ENCODE measurements around the gene P4HA2. TPM values are rescaled to one million over a fixed set of nuclear protein-coding genes. Genes with fewer than 3 reads are reported as not detected.

P4HA2 gene
- total RNA-seq, 1 donor from 2014 or later = 13.9 TPM

DNA sequence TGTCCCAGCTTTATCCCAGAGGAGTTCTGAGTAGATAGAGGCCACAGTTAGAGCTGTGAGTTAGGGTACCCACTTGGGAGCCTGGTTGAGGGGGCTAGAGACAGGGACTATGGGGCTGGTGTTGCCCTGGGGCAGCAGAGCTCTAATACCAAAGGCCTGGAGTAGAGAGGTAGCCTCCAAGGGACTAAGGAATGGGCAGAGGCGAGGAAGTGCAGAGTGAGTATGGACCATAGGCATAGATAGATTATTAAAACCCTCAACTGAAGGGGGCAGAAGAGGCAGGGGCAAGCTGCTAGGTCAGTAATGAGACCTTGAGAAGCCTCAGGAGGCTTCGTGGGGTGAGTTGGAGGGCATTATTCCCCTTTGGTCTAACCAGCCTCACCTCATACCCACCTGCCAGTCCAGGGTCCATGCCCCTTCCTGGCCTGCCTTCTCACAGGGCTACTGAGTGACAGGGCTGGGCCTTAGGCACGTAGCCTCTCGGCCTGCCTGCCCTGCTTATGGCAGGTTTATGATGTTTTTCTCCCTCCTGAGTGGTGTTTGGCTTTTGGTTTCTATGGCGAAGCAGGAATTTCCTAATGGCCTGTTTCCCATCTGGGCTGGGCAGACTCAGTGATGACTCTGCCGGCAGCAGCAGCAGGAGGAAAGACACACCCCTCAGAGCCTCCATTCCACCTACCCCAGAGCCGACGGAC lies 37.8 kb upstream of the P4HA2 start:
- no peak for FAIRE-seq
- DNase-seq (ENCODE audit: low spot score in 2 of 2) = no peak

DNA sequence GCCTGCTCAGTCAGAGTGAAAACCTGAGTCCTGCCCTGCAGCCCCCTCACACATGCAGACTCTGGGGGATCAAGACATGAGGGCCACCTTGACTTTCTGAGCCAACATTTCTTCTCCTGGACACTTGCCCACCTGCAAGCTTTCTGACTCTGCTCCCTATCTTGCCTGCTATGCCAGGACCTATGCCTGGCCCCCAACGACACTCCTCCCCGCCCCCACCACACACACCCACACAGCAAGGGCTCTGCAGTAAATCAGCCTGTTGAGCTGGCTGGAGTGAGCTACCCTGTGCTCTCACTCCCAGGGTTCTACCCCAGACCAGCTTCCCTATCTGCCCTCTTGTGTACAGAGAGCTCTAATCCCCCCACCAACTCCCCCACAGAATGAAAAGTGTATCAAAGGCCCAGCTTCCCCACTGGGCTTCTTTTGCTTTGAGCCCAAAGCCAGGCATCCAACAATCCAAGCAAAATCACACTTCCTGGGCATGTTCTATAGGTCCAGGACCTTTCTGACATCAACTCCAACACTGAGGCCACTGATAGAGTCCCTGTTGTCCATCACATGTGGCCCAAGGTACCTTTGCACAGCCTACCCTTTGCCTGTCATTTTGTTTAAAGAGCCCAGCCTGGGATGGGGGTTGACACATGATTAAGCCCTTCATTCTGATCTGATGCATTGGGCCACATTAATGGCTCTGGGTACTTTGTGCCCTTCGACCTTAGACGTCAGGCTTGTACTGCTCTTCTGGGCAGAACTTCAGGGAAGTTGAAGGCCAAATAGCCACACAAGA lies 37.1 kb upstream of the P4HA2 start:
- no peak for FAIRE-seq
- DNase-seq (ENCODE audit: low spot score in 2 of 2) = no peak

DNA sequence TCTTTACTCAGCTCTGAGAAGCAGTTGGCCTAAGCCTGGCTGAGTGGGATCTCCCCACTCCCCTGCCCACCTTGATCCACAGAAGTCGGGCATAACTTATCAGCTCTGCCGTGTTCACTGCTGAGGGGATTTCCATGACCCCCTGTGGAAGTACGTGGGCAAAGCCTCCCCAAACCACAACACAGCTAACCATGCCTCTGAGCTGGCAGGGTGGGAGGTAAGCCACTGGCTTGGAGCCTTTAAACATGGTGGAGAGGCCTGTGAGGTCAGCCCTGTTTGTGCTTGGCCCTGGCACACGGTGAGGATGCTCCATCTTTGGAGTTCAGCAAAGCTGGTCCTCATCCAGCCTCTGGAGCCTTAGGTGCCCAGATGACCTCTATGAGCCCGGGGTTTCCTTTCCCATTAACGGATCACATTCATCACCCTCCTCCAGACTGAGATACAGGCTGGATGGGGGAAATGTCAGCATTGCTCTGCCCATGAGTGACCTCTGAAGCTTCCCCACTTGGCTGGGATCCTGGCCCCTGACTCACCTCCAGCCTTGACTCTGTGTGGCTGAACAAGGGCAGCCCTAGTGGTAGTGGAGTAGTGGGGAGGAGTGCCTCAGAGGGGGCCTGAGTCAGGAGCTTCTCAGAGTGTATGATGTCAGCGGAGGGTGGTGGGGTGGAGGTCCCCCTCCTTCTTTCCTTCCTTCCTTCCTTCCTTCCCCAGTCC lies 36.1 kb upstream of the P4HA2 start:
- no peak for FAIRE-seq
- DNase-seq (ENCODE audit: low spot score in 2 of 2) = no peak

DNA sequence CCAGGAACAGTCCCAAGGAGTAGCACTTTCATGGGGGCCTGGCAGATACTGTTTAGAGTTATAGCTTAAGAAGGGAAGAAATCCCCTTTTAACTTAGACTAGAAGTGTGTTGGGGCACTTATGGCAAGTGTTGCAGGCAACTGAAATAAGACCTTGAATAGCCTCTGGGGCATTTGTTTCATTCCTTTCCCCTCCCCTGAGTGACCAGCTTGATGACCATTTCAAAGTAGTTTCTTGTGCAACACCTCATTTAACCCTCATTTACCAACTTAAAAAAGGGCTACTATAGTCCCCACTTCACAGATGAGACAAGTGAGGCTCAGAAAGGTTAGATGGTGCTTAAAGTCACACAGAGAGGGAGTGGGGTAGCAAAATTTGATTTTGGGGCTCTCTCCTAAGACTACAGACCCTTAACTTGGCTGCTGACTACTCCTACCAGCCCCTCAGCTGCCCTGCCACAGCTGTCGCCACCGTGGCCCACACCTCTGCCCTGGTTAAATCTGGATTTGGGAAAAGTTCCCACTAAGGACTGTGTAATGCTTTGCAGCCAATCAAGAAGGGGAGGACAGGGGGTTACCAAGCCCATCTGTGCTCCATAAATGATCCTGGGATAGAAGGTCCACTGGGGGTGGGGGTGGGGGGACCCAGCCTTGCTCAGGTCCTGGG lies 35.4 kb upstream of the P4HA2 start:
- DNase-seq (ENCODE audit: low spot score in 2 of 2) = no peak
- no peak for FAIRE-seq

DNA sequence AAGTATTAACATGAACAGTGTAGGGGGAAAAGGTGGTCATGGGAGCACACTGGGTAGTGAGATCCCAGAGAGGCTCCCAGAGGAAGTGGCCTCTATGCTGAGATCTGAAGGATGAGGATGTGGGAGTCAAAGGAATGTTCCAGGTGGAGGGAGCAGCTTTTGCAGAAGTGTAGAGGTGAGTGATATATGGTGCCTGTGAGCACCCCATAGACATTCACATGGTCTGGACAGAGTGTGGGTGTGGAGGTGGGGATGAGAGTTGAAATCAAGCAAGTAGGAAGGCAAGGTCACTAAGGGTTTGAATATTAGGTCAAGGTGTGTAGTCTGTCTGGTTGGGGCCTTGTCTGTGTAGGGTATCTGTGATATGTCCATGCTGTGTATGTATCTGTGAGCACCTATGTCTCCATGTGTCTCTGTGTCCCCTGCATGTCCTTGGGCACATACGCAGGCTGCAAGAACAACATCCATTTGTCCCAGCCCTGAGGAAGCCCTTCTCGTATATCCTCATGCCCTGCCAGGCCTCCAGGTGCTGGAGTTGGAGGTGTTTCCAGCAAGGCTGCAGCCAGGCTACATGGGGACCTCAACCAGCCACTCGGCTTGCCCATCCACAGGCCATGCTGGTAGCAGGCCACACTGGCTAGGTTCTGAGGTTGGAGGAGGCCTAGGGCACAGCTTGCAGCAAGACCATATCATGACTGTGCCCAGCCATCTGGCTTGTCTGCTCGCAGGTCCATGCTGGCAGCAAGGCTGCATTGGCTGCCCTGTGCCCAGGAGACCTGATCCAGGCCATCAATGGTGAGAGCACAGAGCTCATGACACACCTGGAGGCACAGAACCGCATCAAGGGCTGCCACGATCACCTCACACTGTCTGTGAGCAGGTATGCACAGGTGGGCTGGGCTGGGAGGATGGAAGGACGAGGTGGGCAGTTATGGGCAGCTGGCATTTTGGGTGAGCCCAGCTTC lies 34.5 kb upstream of the P4HA2 start:
- FAIRE-seq (no peak), DNase-seq (ENCODE audit: low spot score in 2 of 2) (no peak)

DNA sequence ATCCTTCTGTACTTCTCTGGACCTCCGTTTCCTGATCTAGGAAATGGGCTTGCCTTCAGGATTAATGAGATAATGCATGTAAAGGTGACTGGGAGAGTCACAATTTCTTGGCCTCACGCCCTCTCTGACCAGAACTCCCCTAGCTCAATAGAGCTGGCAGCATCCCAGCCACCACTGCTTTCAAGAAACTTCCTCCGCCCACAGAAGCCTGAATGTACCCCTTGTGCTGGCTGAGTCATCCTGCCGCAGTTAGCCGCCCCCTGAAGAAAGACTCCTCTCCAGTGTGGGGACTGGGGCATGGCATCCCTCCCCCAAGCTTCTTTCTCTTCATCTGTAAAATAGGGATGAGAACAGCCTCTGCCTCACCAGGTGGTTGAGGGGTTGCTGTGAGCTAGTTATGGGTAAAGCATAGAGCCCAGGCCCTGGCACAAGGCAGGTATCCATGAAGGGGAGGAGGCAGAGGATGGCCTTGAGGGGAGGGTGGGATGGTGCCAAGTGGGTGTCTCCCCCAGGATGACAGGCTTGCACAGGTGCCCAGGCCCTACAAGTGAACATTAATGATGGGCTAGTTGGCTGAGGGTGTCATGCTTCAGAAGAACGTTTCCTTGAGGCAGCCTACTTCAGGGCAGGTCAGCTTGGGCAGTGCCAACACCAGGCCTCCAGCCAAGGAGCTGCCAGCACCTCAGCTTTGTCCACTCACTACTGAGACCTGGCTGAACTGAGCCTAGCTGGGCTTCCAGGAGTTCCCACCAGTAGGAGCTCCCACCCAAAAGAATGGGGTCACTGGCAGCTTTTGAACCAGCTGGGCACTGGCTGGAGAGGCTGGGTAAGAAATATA lies 33.3 kb upstream of the P4HA2 start:
- no peak for FAIRE-seq
- peak; percentile 29 to 61 for DNase-seq (ENCODE audit: low spot score in 2 of 2)

DNA sequence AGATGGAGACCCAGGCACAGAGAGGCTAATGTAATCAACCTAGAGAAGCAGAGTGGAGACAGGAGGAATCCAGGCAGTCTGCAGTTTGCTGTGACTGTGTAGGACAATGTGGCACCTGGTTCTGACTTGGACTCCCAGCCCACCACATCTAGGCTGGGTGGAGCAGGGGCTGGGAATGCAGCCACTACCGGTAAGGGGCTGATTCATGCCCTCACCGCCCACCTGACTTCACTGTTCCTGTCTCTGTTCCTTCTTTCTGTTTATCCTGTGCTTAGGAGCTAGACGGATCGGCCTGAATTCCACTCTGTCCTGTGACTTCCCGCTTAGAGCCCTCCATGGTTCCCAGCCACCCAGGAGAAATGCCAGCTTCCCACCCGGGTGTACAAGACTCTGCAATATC lies 32.4 kb upstream of the P4HA2 start:
- no peak for FAIRE-seq
- DNase-seq (ENCODE audit: low spot score in 2 of 2) = no peak

DNA sequence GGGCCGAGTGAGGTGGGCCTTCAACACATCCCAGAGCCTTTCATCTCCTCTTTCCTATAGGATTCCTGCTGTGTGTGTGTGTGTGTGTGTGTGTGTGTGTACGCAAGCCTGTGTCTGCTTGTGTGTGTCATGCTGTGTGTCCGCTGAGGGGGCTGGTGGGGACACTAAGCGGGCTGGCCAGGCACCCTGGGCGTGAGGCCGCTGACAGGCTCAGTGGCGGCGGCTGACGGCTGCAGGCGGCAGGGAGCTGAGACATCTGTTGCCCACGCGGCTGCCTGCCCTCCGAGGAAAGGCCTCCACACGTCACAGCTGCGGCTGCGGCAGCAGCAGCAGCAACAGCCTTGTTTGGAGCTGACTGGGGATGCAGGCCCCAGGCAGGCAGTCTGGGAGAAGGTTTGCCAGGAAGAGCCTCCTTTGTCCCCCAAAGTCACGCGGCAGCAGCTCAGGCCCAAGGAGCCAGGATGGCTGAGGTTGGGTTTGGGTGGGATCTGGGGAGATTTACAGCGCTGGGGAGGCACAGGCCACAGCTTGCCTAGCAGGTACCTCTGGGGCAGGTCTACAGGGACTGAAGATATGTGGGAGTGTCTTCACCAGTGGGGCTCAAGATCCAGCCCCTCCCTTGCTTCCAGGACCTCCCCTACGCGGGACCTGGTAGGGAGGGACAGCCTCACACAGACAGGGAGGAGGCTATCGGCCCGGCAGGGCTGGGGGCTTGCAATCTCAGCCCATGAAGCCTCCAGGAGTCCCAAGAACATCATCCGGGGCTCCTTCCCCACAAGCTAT lies 31.6 kb upstream of the P4HA2 start:
- DNase-seq (ENCODE audit: low spot score in 2 of 2) = peak; percentile 42 to 61
- no peak for FAIRE-seq

DNA sequence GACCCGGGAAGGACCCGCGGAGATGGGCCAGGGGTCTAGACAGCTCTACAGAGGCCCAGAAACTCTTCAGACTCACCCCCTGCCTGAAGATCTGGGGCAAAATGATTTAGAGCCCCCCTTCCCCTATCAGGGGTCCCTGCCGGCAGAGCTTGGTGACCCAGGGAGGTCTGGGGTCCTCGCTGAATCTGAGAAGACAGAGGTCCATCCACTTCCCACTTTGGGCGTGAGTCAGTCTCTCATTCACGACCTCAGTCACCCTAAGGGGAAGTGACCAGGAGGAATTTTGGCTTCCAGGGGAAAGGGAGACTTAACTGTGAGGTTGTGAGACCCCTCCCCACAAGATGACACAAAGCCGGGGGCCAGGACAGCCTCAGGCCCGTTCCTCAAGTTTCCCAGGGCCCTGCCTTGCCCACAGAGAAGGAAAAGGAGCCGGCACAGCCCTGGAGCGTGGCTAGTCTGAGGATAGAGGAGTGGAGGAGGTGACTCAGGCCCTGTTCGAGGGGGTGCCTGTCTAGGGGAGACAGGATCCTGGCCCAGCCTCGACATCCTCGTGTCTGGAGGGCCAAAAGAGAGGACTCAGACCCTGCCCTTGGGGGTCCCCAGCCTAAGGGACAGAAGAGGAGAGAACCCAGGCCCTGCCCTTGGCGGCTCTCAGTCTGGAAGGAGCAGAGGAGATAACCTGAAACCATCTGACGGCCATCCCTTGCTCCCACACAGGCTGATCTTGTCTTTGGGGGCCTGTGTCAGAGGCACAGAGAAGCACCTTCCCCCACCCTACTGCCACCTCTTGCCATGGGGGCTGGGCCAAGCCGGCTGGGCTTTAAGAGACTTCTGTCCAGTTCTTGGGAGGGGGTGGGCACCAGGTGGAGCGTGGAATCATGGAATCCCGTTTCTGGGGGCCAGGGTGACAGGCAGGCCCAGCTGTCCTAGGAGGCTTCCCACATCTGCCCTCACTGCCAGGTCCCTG lies 30.7 kb upstream of the P4HA2 start:
- FAIRE-seq (no peak), DNase-seq (ENCODE audit: low spot score in 2 of 2) (no peak)

DNA sequence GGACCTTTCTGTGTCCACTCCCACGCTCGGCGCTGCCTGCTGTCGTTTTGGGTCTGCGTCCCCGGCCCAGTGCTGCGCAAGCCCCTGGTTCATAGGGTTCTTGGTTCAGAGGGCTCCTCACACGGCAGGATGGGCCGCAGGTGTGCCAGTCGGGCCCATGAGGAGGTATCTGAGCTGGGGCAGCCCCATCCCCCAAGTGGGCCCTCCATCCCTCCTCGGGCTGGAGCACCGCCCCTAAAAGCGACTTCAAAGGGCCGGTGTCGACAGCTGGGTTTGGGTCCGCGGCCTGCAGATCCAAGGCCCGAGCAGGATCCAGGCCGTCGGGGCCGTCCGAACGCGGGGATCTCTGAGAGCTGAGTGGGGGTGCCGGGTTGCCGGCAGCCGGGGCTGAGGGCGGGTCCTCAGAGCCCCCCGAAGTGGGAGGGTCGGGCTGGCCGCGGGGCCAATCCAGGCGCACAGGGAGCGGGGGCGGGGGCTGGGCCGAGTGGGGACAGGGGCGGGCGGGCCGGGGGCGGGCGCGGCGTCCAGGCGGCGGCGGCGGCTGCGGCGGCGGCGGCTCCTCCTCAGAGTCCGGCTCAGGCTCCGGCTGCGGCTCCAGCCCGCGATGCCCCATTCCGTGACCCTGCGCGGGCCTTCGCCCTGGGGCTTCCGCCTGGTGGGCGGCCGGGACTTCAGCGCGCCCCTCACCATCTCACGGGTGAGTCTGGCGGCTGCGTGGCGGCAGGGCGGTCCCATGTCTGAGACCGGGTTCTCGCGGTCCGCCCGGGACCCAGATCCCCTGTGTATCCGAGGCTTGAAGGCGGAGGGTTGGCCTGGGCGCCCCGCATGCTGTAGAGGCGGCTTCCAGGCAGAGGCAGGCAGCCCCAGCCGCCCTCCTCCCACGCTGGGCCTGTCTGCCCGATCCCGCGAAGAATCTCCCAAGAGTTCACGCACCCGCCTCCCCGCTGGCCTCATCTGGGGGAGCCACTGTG lies 29.8 kb upstream of the P4HA2 start, which contains the start of gene PDLIM4:
Gene PDLIM4 (plus strand): TSS at position 566 of the 971 bp plus-strand sequence. CDS start 39 bp downstream, at position 605.
- FAIRE-seq (no peak), DNase-seq (ENCODE audit: low spot score in 2 of 2) (peak in 1 of 2 donors; percentile 41)

DNA sequence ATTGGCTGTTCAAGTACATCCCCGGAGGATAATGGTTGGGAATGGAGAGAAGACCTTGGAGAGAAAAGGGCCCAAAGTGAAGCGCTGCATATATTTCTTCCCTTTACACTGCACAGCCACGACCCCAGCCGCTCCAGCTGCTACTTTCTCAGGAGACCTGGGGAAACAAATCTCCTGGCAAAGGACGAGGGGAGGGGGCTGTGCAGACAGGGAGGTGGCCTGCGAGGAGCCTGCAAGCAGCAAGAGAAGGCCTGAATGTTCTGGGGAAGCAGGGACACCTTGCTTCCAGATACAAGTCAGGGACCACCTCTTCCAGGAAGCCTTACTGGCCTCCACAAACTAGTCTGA lies 29.1 kb upstream of the P4HA2 start:
- DNase-seq (ENCODE audit: low spot score in 2 of 2) = no peak
- FAIRE-seq = no peak

DNA sequence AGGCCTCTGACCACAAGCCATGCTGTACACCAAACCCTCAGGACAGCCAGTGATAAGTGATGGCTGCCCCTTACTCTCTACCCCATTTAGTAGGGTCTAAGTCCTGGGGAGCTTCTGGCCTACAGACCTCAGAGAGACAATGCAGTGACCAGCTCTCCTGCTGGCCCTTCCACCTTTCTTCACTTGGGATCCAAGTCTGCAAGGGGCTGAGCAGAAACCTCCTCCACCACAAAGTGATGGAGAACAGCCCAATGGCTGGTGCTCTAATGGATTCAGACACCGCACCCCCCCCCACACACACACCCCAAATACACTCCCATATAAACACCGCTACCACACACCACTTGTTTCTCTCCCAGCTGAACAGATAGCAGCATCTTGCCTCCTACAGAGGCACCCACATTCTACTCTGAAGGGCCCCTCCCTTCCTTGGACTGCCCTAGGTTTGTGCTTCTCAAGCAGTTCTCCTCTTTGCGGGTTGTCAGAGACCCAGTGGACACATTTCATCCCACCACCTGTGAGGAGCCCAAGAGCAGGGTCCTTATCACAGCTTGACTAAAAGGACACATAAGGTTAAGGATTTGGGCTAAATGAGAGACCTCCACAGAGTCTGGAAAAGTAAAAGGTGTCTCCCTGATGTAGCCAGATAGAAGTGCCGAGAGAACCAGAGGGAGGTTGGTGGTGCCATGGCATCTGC lies 28.6 kb upstream of the P4HA2 start:
- DNase-seq (ENCODE audit: low spot score in 2 of 2) (no peak), FAIRE-seq (no peak)

DNA sequence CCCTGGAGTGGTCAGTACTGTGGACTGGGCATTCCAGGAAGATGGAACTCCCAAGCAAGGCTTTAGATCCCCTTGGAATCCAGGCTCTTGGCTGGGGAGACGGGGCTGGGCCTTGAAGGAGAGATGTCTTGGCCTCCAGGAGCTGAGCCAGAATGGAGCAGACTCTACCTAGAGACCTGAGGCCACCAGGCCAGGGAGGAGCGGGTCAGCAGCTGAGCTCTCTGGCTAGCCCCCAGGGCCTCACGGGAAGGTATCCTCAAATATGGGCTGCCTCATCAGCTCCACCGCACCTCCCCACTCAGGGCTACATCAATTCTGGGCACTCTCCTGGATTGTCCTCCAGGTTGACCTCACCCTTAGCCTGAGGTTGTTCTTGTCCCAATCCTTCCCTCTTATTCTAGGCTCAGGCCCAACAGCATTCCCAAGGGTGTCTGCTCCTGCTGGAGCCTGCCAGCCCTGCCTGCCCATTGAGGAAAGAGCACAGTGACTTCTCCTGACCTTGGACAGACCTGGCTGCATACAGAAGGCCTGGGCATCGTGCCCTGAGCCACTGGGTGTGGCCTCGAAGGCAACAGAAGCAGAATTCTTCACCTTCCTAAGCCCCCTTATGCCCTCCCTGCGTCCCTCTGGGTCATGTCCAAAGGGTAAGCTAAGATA lies 26.8 kb upstream of the P4HA2 start:
- no peak for DNase-seq (ENCODE audit: low spot score in 2 of 2)
- no peak for FAIRE-seq

DNA sequence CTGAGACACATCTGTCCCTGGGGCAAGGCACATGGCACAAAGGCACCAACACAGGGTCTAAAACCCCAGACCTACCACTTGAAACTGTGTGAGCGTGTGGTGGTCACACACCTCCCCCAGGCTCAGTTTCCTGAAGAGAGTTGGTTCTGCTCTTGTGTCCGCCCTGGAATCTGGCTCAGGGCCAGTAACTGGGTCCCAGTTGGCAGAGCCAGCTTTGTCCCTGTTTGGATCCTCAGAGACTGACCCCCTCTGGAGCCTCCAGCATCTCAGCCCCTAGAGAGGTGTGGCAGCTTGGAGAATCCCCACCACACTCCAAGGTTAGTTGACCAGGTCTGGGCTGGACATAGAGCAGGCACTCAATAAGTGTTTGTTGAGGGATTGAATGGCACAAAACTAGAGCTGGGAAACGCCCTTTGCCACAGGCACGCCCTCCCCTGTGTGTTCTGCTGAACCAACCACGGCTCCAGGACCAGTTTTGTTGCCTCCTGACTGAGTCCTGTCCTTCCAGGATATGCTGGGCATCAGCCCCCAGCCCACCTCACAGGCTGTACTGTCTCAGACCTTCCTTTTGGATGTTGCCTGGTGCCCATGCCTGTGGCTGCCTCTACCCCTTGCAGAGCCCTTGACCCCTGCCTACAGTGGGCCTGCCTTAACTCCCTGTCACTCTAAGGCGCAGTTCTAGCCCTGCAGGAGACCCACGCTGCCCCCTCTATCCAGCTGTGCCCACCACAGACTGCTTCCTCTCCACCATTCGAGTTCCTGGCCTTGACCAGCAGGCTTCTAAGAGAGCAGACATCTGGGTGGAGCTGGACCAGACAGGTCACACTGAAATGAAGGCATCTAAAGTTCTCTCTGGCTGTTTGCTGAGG lies 26.0 kb upstream of the P4HA2 start:
- FAIRE-seq = no peak
- no peak for DNase-seq (ENCODE audit: low spot score in 2 of 2)
